Measurements from ENCODE around the gene AP3B1.

DNA sequence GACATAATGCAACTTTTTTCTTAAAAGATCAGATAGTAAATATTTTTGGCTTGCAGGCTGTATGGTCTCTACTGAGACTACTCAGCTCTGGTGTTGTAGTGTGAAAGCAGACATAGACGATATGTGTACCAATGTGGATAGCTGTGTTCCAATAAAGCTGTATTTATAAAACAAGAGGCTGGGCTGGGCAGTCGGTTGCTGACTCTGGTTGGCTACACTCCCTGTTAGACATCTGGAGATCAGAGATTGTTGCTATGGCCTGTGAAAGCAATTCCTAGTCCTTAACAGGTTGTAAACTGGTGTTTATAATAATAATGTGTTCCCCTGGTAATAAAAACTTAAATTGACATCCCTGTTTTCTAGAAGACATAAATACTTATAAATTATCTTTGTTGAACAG, 41.5 kb upstream of the AP3B1 start:
- TF ChIP-seq, protein P1, sequence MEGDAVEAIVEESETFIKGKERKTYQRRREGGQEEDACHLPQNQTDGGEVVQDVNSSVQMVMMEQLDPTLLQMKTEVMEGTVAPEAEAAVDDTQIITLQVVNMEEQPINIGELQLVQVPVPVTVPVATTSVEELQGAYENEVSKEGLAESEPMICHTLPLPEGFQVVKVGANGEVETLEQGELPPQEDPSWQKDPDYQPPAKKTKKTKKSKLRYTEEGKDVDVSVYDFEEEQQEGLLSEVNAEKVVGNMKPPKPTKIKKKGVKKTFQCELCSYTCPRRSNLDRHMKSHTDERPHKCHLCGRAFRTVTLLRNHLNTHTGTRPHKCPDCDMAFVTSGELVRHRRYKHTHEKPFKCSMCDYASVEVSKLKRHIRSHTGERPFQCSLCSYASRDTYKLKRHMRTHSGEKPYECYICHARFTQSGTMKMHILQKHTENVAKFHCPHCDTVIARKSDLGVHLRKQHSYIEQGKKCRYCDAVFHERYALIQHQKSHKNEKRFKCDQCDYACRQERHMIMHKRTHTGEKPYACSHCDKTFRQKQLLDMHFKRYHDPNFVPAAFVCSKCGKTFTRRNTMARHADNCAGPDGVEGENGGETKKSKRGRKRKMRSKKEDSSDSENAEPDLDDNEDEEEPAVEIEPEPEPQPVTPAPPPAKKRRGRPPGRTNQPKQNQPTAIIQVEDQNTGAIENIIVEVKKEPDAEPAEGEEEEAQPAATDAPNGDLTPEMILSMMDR (conservative IDR thresholded peaks at IDR 0.05; ENCODE audit: low read length): no peak
- no peak for TF ChIP-seq EZH2phosphoT487 (IDR thresholded peaks at IDR 0.05; ENCODE audit: borderline replicate concordance, low read depth, low read length)

Measured in OCI-LY7 (cell line).